ENCODE results near the gene LPAR5.

The LPAR5 gene

GRCh38 chr12:6638305-6638704 is 2.5 kb upstream of the LPAR5 start:
- DNase-seq (ENCODE audit: low read depth in 2 of 2): no peak

DNA sequence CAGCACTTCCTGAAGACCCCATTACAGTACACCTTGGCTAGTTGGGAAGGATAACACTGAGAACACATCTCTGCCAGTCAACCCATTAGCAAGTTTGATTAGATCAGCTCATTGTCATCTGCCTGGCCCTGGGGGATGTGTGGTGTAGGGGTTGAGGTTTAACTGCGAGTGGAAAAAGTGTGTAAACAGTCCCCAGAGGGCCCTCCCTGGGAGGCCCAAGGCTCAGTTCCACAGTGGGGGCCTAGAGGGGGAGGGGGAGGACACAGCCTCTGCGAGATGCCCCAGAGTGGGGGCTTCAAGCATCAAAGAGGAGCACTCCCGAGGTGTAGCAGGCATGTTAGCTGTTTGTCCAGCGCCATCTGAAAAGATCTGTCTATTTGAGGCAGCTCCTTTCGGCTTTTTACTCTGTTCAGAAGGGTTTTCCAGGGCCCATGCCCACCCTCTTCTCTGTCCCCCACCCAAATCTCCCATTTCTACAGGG is 344 bp downstream of the LPAR5 start:
- peak; percentile 47 to 58 for DNase-seq (ENCODE audit: low read depth in 2 of 2)

- DNase-seq (ENCODE audit: low read depth in 2 of 2): no peak
Observed at GRCh38 chr12:6632026-6632983, 3.5 kb downstream of the LPAR5 start.

DNA sequence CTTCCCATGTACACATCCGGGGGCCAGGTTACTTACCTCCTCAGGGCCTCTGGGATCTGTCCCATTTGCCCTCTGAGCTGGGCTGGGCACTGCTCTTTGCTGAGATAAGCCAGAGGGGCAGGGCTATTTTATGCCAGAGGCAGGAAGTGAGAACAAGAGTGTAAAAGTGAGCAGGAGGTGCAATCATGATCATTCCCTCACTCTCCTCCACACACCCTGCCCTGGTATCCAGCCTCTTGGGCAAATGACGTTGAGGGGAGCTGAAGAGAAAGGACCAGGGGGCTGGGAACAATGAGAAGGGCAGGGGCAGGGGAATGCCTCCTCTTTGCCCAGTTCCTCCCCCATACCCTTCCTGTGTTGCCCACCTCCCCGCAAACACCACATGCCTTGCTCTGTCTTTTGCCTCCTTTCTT is 4.2 kb downstream of the LPAR5 start:
- DNase-seq (ENCODE audit: low read depth in 2 of 2): no peak

GRCh38 chr12:6630736-6631135 is 5.0 kb downstream of the LPAR5 start:
- no peak for DNase-seq (ENCODE audit: low read depth in 2 of 2)

GRCh38 chr12:6627616-6628015 is 8.1 kb downstream of the LPAR5 start:
- DNase-seq (ENCODE audit: low read depth in 2 of 2): no peak

DNA sequence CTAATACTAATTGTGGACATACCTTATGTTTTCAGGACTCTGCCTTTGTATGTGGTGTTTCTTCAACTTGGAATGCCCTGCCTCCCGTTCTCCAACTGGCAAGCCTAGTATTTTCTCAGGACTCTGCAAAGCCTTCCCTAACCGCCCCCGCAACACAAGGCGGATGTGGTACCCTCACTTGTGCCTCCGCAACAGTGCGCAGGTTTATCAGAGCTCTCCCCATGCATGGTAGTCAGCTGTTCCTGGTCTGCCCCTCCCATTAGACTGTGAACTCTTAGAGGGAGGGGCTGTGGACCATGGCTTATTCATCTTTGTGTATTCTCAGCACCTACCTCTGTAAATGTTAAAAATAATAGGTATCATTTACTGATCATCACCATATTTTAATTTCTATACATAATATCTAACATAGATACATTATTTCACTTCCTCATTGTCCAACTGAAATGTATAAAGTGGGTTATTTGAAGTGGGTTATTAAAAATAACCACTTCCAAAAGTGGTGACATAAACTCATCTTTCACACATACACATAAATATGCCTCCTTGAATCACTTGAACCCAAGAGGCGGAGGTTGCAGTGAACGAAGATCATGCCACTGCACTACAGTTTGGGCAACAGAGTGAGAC is 9.0 kb downstream of the LPAR5 start:
- DNase-seq (ENCODE audit: low read depth in 2 of 2): no peak

DNA sequence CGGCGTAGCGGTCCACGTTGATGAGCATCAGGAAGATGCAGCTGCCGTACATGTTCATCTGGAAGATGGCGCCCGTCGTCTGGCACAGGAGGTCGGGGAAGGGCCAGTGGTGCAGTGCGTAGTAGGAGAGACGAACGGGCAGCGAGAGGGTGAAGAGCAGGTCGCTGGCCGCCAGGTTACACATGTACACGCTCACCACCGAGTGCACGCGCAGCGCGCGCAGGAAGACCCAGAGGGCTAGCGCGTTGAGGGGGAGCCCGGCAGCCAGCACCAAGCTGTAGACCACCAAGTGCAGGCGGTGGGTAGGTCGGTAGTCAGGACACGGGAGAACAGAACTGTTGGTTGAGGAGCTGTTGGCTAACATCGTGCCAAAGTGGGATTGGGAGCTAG is 14.9 kb downstream of the LPAR5 start:
- no peak for DNase-seq (ENCODE audit: low read depth in 2 of 2)

DNA sequence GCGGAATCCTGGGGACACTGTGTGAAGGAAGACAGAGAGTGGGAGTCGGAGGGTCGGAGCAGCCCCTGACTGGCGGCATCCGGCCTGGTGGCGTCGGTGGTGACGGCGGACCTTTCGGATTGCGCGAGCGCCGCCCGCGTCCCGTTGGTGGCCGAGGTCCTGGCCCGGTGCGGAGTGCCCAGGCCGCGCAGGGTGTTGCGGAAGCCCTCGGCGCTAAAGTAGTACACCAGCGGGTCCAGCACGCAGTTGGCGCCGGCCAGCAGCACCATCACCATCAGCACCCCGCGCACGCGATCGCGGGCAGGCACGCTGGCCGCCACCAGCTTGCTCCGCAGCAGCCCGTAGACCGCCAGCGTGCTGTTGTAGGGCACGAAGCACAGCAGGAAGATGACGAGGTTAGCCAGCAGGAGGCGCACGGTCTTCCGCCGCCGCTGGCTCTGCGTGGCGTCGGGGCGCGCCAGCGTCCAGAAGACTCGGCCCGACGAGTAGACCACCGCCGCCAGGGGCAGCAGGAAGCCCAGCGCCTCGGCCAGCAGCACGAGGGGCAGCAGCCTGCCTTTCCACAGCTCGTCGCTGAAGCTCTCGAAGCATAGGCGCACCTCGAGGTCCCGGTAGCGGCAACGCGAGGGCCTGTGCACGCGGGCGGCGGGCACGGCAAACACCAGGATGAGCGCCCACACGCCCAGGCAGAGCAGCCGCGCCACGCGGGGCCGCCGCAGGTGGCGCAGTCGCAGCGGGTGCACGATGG is 15.4 kb downstream of the LPAR5 start:
- no peak for DNase-seq (ENCODE audit: low read depth in 2 of 2)

GRCh38 chr12:6618483-6619225 is 17.1 kb downstream of the LPAR5 start:
- DNase-seq (ENCODE audit: low read depth in 2 of 2): no peak

- no peak for DNase-seq (ENCODE audit: low read depth in 2 of 2)
Observed at GRCh38 chr12:6615802-6616201, 20.0 kb downstream of the LPAR5 start.

- DNase-seq (ENCODE audit: low read depth in 2 of 2): no peak
Observed at GRCh38 chr12:6614513-6615172, 21.1 kb downstream of the LPAR5 start.

- DNase-seq (ENCODE audit: low read depth in 2 of 2): no peak
Observed at GRCh38 chr12:6613776-6614512, 21.8 kb downstream of the LPAR5 start.

GRCh38 chr12:6613015-6613775 is 22.6 kb downstream of the LPAR5 start:
- no peak for DNase-seq (ENCODE audit: low read depth in 2 of 2)

DNA sequence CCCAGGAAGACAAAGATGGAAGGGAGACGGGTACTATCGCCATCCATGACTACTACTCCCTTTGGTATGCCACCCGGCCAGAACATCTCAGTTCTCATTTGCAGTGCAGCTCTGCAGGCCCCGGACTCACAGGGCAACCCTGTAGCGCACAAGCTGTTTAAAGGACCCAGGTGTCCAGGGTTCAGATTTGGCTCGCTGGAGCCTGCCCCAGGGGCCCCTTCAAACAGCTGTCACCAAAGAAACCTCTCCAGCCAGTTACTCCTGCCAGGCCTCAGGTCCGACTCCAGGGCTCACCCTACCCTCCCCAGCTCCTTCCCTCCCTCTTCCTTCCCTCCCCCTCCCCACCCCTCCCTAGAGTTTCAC is 23.1 kb downstream of the LPAR5 start:
- no peak for DNase-seq (ENCODE audit: low read depth in 2 of 2)

DNA sequence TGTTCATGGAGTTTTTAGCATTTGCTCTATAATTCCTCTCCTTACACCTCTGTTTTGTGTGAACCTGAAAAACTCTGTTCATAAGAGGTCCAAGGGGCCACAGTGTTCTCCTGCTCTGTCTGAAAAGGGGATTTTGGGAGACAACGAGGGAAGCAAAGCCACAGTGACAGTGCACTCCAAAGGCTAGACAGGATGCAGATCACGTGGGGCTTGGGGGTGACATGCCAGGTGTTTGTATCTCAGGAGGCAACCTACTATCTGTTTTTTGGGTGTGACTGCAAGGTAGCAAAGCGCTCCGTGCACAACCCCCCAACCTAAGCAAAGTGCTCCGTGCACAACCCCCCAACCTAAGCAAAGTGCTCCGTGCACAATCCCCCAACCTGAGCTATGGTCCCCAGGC is 23.5 kb downstream of the LPAR5 start:
- DNase-seq (ENCODE audit: low read depth in 2 of 2): no peak

DNA sequence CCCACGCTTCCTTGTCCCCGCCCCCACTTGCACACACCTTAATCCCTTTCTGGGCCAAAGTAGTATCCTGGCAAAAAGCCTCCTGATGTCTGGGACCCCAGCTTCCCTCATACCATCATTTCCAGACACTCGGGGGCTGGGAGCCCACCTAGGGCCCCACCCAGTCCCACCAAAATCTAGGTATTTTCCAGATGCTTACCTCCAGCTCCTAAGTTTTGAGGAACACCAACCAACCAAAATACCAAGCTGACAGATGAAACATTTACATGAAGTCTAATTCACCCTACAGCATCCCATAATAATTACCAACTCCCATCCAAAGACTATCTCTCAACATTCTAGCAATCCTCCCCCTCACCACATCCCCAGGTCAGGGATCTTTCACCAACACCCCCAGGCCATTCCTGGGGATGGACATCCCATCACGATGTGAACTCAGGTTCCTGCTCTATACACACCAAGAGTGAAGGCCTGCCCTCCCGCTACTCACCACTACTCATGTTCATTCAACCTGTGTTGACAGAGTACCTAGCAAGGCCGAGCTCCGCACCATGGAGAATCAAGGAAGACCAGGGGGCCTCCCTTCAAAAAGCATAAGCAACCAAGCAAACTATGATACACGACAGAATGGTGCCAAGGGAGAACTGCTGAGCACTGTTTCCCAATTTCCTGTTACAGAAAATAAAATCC is 27.0 kb downstream of the LPAR5 start:
- no peak for DNase-seq (ENCODE audit: low read depth in 2 of 2)

- no peak for DNase-seq (ENCODE audit: low read depth in 2 of 2)
Observed at GRCh38 chr12:6607751-6608591, 27.8 kb downstream of the LPAR5 start.

Data from stimulated activated CD8-positive, alpha-beta memory T cell treated with anti-CD3 and anti-CD28 coated beads, Interleukin-2, amount 100 ng/mL, for 48 hours (primary cell).